H1 (cell line): ENCODE data around the gene PRR16. TPM values are rescaled to one million over a fixed set of nuclear protein-coding genes. Genes with fewer than 3 reads are reported as not detected.

Experiments
- CHD2 ChIP-seq: IDR thresholded peaks from 2 replicates; pipeline ENCODE4 v1.6.1; 2012; ENCODE audit warnings: low read length, improper control_type of control experiment
- CHD7 ChIP-seq: fragments of 300-600 bp; sonication (generic); IDR thresholded peaks from 2 replicates; pipeline ENCODE4 v1.7.1; 2012; ENCODE audit warnings: low read length, moderate library complexity, mild to moderate bottlenecking, inconsistent platforms; ENCODE audit not compliant: insufficient replicate concordance
- CREB1 ChIP-seq: IDR thresholded peaks from 2 replicates; pipeline ENCODE4 v1.6.1; 2012; ENCODE audit warnings: inconsistent platforms
- EZH2 ChIP-seq: fragments of 200-600 bp; sonication (generic); IDR thresholded peaks from 2 replicates; pipeline ENCODE4 v1.7.1; 2012; ENCODE audit warnings: low read depth, mild to moderate bottlenecking, moderate library complexity, low read length, inconsistent platforms; ENCODE audit not compliant: severe bottlenecking
- HDAC2 ChIP-seq, 2 experiments: fragments of 300-600 bp in 1 of 2; sonication (generic) in 1 of 2; IDR thresholded peaks; 2 replicates each; pipeline ENCODE4 v1.6.1; 2011 to 2012; ENCODE audit warnings: low read depth in 2 of 2, low read length in 2 of 2, mild to moderate bottlenecking in 2 of 2, moderate library complexity in 2 of 2, borderline replicate concordance in 1 of 2, inconsistent platforms in 1 of 2
- KDM1A ChIP-seq: fragments of 200-600, 300-600 bp; sonication (generic); IDR thresholded peaks from 2 replicates; pipeline ENCODE4 v1.7.1; 2016; ENCODE audit warnings: mild to moderate bottlenecking, low read length, borderline replicate concordance
- KDM4A ChIP-seq: IDR thresholded peaks from one replicate; pipeline ENCODE4 v1.7.1; 2012; ENCODE audit warnings: low read depth, mild to moderate bottlenecking, moderate library complexity, low read length, inconsistent platforms; ENCODE audit not compliant: severe bottlenecking
- RAD21 ChIP-seq, 2 experiments: IDR thresholded peaks in 1 of 2; conservative IDR thresholded peaks in 1 of 2; 2 replicates each; pipeline ENCODE4 v1.6.1; 2011; ENCODE audit warnings: low read depth in 2 of 2, low read length in 2 of 2, improper control_type of control experiment in 1 of 2, inconsistent platforms in 1 of 2, mild to moderate bottlenecking in 1 of 2, moderate library complexity in 1 of 2
- TCF12 ChIP-seq: IDR thresholded peaks from 2 replicates; pipeline ENCODE4 v1.6.1; 2011; ENCODE audit warnings: low read depth, mild to moderate bottlenecking, low read length
- polyA plus RNA-seq, 7 experiments: library from polyadenylated mRNA; depleted of rRNA in 3 of 7; stranded (reverse) in 5 of 7; unstranded in 2 of 7; fragments of >200 nt in 5 of 7; fragments of 200-250 nt in 2 of 7; gene quantifications; 1 replicate in 5 of 7; 2 replicates in 1 of 7; 4 replicates in 1 of 7; pipeline versions ENCODE4 v1.2.1 to v1.2.3, GENCODE V29; 2011 to 2013; ENCODE audit warnings: missing spikeins in 2 of 7, mixed read lengths in 2 of 7
- total RNA-seq: library from RNA; stranded (reverse); fragmentation: NEBNext Ultra II Directional; extraction: Animal tissue kit (Norgen Biotek cat#: 25700); gene quantifications from 2 replicates; pipeline ENCODE4 v1.2.1, GENCODE V29; 2021

PRR16 gene
- total and polyA plus RNA-seq, 2 of the 8 experiments (the other 6 are each of a cell fraction or from before 2014, with no cell fraction given): 0.73 to 1.6 TPM

GRCh38 chr5:120533581-120533980 lies 69.5 kb downstream of the PRR16 start (continued):
- TF ChIP-seq CHD7 (no peak), CREB1 (no peak), EZH2 (no peak), KDM1A (no peak), RAD21 (IDR thresholded peaks at IDR 0.05 in 1 of 2, conservative IDR thresholded peaks at IDR 0.05 in 1 of 2; ENCODE audit: low read depth in 2 of 2, low read length in 2 of 2) (no peak), TCF12 (no peak), HDAC2 (IDR thresholded peaks at IDR 0.05; ENCODE audit: borderline replicate concordance in 1 of 2, low read depth in 2 of 2, low read length in 2 of 2) (no peak), CHD2 (no peak), KDM4A (no peak)
